Urothelium cell line (cell line): ENCODE measurements around the gene INPP5K.
"Not testable (repeated sequence)": the region's sequence is repeated elsewhere in the genome, so short reads cannot be mapped to it uniquely, and the experiment has no call there.

ENCODE experiments used
- DNase-seq: peaks from one replicate; pipeline ENCODE4 v3.0.0; 2011; ENCODE audit warnings: low spot score, mixed read lengths
- FAIRE-seq: peaks from 2 replicates; lab custom pipeline; 2011; peaks lifted over from hg19 to GRCh38; lab: Jason Lieb, UNC

Gene INPP5K

DNA sequence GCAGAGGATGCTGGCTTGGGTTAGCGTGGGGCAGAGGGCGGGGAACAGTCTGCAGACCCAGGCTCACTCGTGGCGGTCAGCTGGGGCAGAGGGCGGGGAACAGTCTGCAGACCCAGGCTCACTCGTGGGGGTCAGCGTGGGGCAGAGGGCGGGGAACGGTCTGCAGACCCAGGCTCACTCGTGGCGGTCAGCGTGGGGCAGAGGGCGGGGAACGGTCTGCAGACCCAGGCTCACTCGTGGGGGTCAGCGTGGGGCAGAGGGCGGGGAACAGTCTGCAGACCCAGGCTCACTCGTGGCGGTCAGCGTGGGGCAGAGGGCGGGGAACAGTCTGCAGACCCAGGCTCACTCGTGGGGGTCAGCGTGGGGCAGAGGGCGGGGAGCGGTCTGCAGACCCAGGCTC, 7.7 kb downstream of the INPP5K start:
- not testable (repeated sequence) for DNase-seq, FAIRE-seq

DNA sequence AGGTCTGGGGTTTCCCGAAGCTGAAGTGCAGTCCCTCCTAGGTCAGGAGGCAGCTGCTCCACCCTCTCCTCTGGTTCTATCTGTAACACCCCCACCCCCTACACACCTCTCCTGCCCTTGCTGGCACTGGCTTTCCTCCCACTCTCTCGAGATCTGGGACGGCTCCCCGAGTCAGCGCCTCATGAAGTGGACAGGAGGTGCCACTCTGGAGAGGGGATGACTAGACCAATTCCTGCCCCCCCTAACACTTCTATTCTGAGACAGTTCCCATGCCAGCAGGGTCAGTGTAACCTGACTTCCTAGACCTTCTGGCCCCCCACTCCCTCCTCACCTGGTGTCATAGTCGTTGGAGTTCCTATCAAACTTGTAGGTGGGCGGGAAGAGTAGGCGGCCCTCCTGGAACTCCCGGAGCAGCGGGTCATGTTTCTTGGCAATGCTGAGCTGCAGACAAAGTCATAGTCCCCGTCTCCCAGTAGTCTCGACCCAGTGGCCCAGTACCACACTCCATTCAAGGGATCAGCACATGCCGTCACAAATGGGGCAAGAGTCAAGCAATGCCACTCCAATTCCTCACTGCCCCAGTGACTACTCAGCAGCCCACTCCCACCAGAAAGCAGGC, 9.7 kb downstream of the INPP5K start:
- DNase-seq, result no peak
- FAIRE-seq, result no peak

DNA sequence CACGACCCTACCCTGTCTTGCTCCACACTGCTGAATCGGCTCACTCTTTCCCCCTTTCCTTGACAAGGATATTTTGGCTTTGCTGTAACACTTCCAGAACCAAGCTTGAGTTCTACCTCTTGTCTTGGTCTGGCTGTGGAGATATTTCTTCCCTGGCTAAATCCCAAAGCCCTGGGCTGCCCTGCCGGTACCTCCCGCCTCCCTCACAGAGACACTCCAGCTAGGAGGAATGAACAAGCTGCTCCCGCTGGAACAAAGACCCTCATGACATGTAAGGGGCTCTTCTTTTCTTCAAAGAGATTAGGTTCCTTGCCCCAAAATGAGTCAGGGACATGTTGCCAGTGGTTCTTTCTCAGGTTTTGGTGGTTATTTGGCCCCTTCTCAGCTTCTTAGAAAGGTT, 10.8 kb downstream of the INPP5K start:
- FAIRE-seq (no peak), DNase-seq (no peak)

DNA sequence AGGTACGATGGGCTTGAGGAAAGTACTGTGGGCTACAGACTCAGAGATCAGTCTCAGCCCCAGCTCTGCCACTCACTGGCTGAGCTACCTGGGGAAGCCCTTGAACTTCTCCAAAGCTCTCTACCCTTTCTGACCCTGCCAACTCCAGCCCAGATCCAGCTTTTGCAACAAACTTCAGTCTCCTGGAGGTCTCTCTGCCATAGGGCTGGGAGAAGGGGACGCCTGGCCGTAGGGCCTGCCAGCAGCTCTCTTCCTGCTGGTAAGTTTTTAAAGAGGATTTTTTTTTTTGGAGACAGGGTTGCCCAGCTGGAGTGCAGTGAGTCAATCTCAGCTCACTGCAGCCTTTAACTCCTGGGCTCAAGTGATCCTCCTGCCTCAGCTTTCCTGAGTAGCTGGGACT, 11.5 kb downstream of the INPP5K start:
- no peak for DNase-seq
- FAIRE-seq, result no peak

DNA sequence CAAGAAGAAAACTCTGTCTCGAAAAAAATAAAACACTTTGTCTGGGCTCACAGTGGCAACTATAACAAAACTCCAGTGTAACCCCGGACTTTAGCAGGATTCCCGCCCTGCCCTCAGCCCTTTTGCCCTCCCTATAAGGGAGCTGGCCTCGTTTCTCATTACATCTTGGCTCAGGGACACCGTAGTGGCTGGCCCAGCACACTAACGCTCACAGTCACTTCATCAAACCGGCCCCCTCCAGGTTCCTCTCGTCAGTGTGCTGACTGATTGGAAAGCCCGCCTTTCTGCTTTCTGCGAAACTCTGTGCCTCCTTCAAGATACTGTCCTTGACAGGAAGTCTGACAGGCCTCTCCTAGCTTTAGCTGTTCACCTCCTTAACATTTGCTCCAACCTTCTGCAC, 12.7 kb downstream of the INPP5K start:
- DNase-seq (no peak), FAIRE-seq (no peak)

DNA sequence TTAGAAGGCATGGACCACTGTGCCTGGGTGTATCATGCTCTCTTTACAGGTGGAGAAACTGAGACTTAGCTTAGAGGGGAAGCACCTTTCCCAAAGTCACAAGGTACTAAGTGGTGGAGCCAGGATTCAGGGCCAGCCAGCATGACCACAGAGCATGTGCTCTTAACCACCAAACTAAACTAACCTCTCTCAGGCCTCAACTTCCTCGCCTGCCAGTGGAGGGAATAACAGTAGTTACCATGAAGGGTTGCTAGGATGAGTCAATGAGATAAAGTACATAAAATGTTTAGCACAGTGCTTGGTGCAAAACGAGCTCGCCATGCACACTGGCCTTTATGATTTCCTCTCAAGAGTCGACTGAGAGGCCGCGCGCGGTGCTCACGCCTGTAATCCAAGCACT, 17.5 kb downstream of the INPP5K start:
- DNase-seq (no peak), FAIRE-seq (no peak)

DNA sequence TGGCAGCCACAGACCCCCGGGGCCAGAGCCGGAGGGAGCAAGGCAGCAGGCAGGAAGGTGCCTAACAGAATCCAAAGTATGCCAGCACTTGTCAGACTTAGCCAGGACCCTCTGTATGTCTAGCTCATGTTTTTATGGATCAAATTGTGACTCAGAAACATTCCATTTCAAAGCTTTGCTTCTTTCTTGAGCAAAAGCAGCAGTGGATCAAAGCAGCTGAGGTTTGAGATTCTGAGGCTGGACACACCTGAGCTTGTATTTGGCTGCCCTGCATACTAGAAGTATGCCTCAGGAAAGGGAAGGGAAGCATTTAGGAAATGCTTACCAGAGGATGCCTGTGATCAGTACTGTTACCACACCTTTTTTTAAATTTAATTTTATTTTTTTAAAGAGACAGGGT, 18.2 kb downstream of the INPP5K start:
- no peak for DNase-seq
- no peak for FAIRE-seq

DNA sequence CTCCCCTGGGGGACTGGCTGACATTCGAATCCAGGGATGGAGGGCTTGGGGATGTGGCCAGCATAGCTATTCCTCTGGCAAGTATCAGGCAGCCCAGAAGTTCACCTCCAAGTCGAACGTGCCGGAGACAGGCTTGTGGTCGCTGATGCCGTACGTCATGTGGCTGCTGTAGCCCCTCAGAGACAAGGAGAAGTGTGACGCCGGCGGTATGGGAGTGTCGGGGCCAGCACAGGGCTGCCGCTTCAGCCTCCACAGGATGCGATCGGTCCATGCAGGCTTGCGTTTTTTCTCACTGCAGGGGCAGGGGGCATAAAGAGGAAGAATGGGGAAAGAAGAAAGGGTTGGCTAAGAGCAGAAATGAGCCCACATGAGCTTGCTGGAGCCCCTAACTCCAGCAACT, 18.6 kb downstream of the INPP5K start:
- DNase-seq (no peak), FAIRE-seq (no peak)

DNA sequence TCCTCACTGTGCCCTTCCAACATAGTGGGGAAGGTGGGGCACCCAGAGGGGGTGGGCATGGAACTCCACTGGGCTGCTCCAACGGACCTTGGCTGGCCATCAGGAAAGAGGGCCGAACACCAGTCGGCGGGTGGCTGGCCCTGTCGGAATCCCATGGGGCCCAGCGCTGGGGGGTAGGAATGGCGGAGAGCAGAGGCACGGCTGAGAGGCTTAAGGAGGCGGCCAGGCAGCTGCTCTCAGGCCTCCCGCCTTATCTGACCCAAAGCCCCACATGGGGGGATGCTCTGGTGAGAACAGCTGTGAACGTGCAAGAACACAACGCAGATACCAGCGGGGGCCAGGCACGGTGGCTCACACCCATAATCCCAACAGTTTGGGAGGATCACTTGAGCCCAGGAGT, 19.5 kb downstream of the INPP5K start:
- no peak for FAIRE-seq
- DNase-seq, result no peak

DNA sequence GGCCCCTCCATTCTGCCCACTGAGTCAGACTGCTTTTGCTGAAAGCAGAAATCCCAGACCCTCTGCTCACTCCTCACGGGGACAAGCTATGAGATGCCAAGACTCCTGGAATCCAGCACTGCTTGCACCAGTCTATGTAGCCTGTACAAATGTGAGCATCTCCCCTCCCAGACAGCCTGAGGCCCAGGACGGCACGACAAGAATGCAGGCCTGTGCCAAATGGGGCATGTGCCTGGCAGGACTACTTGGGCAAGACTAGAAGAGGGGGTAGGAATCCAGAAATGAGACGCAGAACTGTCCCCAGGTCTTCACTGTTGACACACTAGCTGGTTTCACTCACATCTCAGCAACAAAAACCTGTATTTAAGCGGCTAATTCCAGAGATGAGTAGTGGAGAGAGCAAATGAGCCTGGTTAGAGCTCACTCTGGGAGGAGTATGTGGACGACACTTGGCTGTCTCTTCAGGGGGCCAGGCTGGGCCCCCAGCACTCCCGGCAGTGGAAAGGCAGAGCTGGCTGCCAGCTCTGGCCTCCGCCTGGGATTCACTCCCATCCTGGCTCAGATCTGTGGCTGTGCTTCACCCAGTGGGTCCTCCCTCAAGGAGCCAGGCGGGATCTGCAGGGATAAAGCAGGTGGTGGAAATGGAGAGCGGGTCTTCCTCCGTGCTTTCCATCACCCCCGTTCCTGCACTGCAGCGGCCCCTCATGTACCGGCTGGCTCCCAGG, 21.0 kb downstream of the INPP5K start:
- DNase-seq, result no peak

DNA sequence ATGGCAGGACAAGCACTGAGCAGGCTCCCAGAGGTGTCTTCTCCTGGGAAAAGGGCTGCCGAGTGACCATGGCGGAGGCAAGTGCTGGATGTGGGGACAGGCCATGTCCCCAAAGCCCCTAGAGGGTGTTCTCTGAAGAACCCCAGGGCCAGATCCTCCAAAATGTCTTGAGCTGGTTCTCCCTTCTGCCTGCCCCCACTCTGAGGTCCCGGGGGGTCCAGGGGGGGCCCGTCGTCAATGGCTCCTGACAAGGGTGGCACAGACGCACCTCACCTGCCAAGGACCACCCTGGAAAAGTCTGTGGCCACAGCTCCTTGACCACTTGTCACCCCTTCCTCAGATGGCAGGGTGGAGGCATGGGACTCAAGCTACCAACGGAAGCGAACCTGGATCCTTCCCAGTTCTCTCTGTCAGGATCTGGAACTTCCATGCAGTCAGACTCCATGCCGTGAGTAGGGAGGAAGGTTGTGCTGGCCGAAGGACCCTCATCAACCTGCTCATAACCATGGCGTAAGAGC, 21.6 kb downstream of the INPP5K start:
- DNase-seq, result no peak
- FAIRE-seq, result no peak

More for the DNA sequence above, 21.0 kb downstream of the INPP5K start:
- no peak for FAIRE-seq

DNA sequence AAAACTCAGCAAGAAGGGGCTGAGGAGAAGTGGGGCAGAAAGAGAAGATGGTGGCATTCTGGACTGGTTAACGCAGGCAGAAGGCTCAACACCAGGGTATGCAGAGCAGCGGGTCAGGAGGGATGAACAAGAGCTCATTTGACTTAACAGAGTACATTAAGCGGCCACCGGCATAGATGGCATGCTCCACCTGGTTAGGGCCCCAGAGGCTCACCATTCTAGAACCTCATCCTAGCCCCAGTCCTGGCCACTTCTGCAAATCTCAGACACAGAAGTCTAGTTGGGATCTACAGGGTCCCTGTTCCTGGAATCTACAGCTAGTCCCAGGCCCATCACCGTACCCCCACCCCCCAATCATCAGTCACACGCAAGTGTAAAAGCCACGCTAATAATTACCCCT, 22.2 kb downstream of the INPP5K start:
- DNase-seq (no peak), FAIRE-seq (no peak)

DNA sequence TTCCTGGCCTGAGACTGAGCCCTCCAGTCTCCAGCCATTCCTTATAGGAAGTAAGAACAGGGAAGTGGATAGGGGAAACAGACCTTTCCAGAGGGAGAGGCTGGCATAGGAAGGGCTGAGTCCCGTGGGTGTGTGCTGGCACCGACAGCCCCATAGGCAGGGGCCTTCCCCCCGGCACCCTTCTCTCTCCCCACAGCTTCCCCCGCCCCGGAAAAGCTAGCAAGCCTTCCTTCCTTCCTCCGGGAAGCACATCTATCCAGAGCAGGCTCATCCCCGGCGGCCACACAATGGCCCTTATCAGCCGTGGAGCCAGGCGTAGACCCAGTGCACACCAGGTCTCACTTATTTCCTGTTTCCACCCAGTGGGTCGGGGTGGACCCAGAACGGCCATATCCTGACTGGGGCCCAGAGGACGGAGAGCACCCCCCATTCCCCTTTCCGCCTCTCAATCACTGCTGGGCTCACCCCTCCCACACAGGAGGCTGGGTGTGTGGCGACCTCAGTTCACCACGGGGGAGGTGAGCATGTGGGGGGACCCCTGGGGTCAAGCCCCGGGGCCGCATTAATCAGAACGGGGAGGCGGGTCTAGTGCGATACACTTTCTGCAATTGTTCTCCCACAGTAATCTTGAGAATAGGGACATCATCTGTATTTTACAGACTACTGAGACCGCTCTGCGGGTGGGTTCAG, 23.0 kb downstream of the INPP5K start:
- DNase-seq (no peak), FAIRE-seq (no peak)

DNA sequence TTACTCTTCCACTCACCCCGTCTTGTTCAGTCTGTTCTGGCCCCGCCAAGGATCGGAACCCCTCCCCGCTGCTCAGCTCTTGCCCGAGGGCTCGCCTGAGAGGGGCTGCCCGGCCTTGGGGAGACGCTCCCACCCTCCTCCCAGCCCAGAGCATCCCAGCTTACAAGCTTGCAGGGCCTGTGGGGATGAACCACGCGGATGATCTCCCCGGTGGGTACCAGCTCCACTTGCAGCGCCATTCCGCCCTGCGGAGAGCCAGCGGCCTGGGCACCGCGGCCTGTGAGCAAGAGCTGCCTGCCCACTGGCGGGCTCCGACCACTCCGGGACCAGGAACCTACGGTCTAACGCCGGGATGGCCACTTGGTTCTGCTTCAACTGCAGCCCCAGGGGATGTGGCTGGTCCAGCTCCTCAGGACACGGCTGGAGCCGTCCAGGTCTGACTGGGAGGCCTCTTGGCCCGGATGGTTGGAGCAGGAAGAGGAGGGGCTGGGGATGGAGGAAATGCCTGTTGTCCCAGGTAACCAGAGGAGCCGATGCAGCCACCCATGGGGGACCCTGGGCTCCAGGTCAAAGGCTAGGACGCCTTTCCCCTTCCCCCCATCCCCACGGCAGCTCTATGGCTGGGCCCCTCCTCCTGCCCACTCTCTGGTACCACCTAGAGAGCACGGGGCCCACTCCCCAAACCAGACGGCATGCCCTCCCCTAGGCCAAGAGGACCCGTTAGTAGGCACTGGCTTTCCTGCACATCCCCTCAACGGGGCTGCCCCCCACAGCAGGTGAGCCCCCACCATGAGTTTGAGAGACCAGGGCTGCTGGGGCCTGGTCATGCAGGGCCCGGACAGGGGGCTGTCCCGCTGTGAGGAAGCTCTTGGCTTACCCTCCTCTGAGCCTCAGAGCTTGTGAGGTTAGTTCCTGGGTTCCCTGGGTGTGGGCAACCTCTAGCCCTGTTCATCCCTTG, 23.9 kb downstream of the INPP5K start, which contains the start of gene MYO1C:
MYO1C (minus strand) TSS at position 438 of the 958 bp plus-strand sequence; CDS start at position 239, 199 bp downstream.
- FAIRE-seq (no peak), DNase-seq (no peak)

DNA sequence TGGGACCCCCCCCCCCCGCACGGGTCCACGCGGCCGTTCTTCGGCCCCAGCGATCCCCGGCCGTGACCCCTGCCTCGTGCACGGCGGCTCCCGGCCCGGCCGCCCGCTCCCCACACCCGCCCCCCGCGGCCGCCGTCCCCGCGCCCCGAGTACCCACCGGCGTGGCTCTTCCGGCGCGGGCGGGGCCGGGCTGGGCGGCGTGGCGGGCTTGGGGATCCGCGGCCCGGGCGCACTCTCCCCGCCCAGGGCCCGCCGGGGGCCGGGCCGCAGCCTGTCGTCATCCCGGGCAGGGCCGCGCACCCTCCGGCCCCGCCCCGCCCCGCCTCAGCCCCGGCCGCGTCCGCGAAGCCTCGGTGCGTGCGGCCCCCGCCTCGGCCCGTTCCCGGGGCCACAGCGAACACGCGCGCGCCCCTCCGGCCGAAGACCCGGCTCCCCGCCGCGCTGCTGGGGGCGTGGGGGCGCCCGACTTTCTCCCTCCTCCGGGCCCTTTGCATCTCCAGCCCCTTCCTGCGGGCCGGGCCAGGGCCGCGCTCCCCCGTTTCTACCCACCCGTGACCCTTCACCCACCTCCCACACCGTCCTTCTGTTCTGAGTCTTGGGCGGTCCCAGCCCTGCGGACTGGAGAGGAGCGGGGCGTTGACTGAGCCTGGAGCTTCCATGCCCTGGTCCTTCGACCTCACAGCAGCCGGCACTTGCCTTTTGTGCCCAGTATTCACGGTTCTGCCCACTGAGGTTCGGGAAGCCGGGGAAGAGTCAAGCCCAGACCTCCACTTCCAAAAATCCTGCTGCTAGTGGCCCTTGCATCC, 24.8 kb downstream of the INPP5K start:
- FAIRE-seq (no peak), DNase-seq (peak; percentile 77)

DNA sequence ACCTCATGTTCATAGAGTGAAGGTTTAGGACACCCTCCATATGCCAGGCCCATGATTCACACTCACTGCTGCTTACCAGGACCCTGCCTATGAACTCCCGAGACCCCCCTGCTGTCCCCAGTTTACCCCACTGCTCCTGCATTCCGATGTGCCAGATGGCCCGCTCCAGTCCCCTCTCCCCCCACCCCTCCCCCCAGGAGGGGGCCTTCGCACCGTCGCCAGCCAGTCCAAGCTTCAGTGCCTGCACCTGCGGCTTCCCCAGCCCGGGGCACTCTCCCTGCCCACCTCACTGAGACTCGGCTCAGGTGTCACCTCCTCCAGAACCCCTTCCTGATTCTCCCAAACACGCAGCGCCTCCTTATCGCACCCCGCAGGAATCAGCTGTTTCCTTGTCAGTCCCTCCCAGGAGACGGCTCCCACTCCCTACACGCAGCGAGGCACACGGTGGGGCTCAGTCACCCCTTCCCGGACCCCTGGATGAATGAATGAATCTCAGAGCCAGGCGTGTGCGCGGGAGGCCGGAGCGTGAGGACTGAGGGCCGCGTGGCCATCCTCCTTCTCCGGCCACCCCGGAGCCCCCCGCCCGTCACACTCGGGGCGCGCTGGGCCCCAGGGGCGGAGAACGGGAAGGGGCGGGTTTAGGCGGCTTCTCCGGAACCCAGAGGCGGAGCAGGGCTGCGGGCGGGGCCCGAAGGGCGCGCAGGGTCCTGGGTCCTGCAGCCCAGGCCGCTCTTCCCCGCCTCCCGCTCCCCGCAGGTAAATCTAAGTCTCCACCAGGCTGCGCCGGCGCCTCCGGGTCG, 25.6 kb downstream of the INPP5K start:
- FAIRE-seq (no peak), DNase-seq (peak; percentile 66)

DNA sequence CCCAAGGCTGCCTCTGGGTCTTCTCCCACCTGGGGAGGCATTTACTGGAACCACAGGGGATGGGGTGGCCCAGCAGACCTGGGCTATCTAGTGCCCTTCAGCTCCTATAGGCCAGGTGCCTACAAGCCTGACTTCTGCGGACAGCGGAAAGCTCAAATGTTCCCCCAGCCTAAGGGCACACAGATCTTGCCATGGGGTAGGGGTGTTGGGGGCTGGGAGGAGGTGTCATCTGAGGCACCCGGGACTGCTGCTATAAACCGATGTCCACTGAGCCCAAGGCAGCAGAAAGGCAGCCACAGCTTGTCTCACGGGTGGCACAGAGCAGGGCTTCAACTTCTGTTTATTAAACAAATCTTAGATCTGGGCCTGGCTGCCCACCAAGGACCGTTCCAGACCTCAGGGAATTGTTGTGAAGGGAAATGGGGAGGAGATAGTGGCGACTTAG, 27.6 kb downstream of the INPP5K start:
- DNase-seq (no peak), FAIRE-seq (no peak)

DNA sequence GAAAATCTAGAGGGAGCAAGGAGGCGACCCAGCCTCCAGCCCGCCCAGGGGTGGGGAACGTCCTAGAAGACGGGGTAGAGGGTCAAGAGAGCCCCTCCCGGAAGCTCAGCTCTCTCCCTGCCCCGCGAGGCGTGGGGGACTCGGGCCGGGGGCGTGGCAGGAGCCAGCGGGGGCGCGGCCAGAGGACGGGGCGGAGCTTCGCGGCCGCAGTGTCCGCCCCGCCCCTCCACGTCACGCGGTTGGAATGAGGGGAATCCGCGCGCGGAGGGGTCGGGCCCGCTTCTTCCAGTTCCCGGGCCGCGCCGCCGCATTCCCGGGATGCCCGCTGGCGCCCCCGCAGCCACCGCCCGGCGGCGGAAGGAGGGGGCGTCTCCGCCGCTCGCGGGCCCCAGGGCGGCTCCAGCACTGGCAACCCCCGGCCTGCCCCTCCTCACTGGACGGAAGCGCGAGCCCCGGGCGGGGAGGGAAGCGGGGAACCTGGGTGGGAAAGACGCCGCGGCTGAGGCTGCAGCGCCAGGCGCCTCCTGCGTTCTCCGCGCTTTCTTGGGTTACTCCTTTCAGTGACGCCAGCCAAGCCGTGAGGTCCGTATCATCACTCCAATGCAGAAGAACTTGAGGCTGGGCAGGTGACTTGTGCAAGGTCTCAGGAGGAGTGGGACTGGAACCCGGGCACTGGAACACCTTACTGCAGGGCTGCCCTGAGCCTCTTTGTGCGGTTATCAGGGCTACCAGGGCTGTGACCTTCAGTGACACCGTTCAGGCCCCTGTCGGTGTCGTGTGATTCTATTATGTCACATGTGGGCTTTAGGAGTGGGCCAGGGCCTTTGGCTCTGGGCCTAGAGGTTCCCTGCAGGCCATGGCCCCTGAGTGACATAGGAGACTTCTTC, 28.2 kb downstream of the INPP5K start:
- FAIRE-seq, result peak; percentile 44
- DNase-seq, result peak; percentile 83
